ENCODE results near the gene USP6. TPM values are rescaled to one million over a fixed set of nuclear protein-coding genes. Genes with fewer than 3 reads are reported as not detected.
"Not testable (repeated sequence)": the region's sequence is repeated elsewhere in the genome, so short reads cannot be mapped to it uniquely, and the experiment has no call there.

Gene USP6
- total RNA-seq, 2 donors from 2014 or later: 0.18 TPM; not detected in 1

DNA sequence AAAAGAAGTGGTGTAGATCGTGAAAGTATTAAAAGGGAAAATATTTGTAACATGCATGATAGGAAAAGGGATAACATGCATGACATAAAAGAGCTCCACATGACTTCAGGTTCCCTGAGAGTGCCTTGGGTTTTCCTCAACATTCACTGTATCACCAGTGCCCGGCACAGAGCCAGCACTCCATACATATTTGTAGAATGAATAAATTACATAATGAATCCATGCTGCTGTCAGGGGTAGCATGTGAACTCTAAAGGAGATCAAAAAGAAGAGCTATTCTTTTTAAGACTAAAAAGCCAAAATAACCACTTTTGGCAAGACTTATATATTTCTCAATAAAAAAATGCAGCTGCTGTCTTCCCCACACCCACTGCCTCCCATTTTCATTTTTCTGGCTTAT, 78.5 kb downstream of the USP6 start:
- no peak overlapping the region for H3K27ac Mint-ChIP-seq
- no peak for DNase-seq (ENCODE audit: low spot score in 2 of 2)
- no peak for ATAC-seq

DNA sequence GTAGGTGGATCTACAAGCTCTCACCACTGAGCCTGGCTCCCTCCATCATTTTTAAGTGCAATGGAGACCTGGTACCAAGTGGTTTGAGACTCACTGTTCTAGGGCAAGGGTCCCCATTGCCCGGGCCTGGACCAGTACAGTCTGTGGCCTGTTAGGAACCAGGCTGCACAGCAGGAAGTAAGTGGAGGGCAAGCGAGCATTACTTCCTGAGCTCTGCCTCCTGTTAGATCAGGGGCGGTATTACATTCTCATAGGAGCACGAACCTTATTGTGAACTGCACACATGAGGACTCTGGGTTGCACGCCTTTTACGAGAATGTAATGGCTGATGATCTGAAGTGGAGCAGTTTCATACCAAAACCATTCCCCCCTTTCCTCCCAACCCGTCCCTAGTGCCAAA, 82.6 kb downstream of the USP6 start:
- DNase-seq (ENCODE audit: low spot score in 2 of 2) (no peak), ATAC-seq (no peak)
- Mint-ChIP-seq H3K9me3 (no peaks in the 10 kb centered on the region), H3K36me3 (no peaks in the 10 kb centered on the region), H3K27ac (no peak overlapping the region)

More for the DNA sequence above, 78.5 kb downstream of the USP6 start:
- Mint-ChIP-seq H3K9me3 (peaks cover 8 to 19% of the 10 kb centered on the region in 2 donors), H3K36me3 (peaks cover 28 to 33% of the 10 kb centered on the region in 2 donors)

DNA sequence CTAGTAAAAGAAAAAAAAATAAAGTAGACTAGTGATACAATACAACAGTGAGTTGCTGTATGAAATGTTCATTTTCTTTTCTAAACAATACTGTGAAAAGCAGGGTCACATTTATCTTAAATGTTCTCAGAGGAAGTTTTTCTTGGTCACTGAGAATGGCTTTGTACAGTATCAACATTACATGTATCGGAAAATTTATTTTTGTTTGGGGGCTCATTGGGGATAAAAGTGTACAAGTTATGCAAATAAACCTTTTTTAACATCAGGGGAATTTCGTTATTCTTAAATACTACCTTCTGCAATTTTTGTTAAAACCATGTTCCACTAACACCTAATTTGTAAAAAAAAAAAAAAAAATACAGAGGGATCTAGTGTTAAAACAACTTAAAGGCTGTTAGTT, 84.5 kb downstream of the USP6 start:
- ATAC-seq: no peak
- DNase-seq (ENCODE audit: low spot score in 2 of 2): no peak
- Mint-ChIP-seq H3K27ac (no peak overlapping the region), H3K9me3 (peaks cover 4 to 7% of the 10 kb centered on the region in 2 donors), H3K36me3 (peaks cover 6 to 7% of the 10 kb centered on the region in 2 donors)

DNA sequence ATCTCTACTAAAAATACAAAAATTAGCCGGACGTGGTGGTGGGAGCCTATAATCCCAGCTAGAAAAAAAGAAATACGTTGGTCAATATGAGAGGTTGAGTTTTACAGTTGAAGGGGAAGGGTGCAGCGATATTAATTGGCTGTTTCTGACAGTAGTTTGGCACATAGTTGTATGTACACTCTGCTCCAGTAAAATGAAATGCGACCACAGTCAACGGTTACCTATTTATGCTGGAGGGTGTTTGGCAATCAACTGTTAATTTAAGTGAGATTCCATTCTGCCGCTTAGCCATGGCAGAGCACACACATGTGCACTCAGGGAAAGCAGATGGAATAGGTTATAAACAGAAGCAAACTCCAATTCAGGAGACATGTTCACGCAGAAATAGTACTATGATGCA, 85.2 kb downstream of the USP6 start:
- Mint-ChIP-seq H3K9me3 (peaks cover 4 to 7% of the 10 kb centered on the region in 2 donors), H3K27ac (no peak overlapping the region), H3K36me3 (peaks cover 6 to 7% of the 10 kb centered on the region in 2 donors)
- ATAC-seq (no peak), DNase-seq (ENCODE audit: low spot score in 2 of 2) (no peak)

DNA sequence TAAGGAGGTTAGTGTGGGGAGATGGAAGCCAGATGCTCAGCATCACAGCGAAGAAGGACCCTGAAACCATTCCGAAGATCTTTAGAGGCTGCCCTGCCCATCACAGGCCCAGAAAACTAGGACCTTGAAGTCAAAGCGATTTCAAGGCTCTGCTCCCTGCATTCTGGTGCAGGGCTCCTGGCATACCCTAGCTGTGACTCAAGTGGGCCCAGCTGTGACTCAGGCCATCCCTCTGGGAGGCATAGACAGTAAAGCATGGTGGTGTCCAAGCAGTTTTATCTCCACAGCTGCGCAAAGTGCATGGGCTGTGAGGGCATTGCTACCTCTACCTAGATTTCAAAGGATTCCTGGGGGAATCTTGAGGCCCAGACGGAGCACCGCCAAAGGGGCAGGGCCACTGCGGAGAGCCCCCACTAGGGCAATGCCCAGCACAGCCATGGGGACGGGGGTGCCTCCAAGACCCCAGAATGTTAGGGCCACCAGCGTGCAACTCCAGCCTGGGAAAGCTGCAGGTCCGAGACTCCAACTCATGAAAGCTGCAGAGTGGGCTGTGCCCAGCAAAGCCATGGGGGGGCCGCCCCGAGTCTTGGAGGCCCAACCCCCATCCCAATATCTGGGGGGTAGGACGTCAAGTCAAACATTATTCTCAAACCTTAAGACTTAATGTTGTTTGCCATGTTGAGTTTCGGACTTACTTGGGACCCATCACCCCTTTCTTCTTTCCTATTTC, 87.5 kb downstream of the USP6 start:
- ATAC-seq: no peak
- Mint-ChIP-seq H3K9me3 (peaks cover 4 to 7% of the 10 kb centered on the region in 2 donors), H3K36me3 (peaks cover 6 to 7% of the 10 kb centered on the region in 2 donors), H3K27ac (no peak overlapping the region)
- DNase-seq (ENCODE audit: low spot score in 2 of 2): no peak

DNA sequence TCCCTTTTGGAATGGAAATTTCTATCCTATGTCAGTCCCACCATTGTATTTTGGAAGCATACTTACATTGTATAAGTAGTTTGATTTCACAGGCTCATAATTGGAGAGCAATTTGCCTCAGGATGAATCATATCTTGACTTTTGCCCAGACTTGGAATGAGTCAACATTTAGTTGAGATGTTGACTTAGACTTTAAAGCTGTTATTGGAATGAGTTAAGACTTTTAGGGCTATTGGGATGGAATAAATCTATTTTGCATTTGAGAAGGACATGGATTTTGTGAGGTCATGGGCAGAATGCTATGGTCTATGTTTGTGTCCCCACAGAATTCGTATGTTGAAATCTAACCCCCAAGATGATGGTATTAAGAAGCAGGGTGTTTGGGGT, 88.1 kb downstream of the USP6 start:
- DNase-seq (ENCODE audit: low spot score in 2 of 2) (no peak), ATAC-seq (peak; percentile 68 to 82)
- Mint-ChIP-seq H3K36me3 (peaks cover 6 to 7% of the 10 kb centered on the region in 2 donors), H3K9me3 (peaks cover 4 to 7% of the 10 kb centered on the region in 2 donors), H3K27ac (peak overlapping the region in 1 of 2 donors; percentile 45)

DNA sequence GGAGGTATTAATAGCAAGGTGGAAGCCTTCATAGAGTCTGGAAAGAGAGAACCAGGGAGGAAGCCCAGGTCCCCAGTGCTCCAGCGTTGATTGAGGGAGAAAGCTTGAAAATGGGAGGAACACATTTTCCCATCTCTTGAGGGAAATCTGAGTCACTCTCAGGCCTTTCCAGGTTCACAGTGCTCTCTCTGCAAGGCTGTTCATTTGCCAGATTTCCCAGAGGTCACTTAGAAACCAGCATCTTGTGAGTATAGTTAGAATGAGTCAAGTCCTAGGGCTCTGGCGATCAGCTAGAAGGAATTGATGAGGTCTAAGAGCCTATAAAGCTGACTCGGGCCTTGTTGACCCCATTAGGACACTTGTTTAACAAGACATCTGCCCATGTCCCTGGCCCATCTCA, 93.6 kb downstream of the USP6 start:
- DNase-seq (ENCODE audit: low spot score in 2 of 2): no peak

DNA sequence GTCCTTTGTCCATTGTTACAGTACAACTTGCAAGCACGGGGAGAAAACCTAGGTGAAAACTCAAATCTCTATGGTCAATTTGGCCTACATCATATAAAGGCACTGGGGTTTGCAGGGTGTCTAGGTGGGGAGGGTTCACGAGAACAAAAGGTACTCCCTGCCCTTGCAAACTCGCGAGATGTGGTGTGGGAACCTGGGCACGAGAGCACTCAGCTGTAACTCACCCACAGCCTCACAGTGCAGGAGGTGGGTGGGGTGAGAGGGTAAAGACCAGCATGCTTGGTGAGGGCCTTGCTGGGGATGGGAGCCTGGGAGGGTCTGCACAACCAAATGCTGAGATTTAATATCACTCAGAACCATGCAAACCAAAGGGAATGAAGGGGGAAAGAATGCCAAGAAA, 94.3 kb downstream of the USP6 start:
- H3K9me3 Mint-ChIP-seq: no peaks in the 10 kb centered on the region

More for the DNA sequence above, 93.6 kb downstream of the USP6 start:
- H3K36me3 Mint-ChIP-seq: peaks cover under 1% of the 10 kb centered on the region in 2 donors
- ATAC-seq: no peak
- H3K9me3 Mint-ChIP-seq: no peaks in the 10 kb centered on the region
- no peak overlapping the region for H3K27ac Mint-ChIP-seq

DNA sequence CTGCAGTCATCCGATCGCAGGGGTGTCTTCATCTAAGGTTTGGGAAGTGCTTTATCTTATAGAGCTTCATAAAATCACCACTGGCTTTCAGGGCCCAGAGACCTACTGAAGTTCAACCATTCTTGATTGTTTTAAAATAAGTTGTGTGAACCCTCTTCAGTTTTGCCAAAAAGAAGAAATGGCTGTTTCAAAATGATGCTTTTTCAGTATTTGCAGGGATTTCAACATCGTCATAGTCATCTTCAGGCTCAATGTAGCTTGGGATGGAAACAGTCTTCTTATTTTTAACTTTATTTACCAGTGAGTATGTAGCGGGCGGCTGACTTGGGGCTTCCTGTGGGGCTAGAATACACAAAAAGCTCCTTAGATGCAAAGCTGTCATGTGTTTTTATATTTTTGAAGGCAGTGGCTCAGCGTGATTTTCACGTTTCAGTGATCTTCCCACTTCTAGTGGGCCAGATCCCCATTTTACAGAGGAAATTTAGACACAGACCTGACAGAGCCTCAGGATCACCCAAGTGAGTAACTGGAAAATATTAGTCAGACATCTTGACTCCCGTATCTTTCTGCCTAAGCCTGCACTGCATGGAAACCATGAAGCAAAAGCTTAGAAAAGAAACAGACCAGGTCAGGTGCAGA, 94.9 kb downstream of the USP6 start:
- Mint-ChIP-seq H3K27ac (peak overlapping the region; percentile 22 to 38), H3K36me3 (no peaks in the 10 kb centered on the region), H3K9me3 (no peaks in the 10 kb centered on the region)
- DNase-seq (ENCODE audit: low spot score in 2 of 2) (no peak), ATAC-seq (no peak)

More for the DNA sequence above, 94.3 kb downstream of the USP6 start:
- Mint-ChIP-seq H3K36me3 (no peaks in the 10 kb centered on the region), H3K27ac (no peak overlapping the region)
- no peak for ATAC-seq
- DNase-seq (ENCODE audit: low spot score in 2 of 2): no peak

DNA sequence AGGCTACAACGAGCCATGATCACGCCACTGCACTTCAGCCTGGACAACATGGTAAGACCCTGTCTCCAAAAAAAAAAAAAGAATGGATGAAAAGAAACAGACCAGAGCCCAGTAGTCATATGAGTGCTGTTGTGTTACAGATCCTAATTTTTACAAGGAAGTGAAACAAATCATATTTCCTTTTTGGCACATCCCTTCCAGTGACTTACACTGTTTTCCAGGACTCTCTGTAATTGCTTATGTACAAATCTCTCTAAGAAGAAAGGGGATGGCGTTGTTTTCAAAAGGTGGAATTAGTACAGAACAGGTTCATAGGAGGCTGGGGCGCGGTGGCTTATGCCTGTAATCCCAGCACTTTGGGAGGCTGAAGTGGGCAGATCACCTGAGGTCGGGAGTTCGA, 95.6 kb downstream of the USP6 start:
- H3K9me3 Mint-ChIP-seq: no peaks in the 10 kb centered on the region
- DNase-seq (ENCODE audit: low spot score in 2 of 2) (no peak), ATAC-seq (no peak)
- H3K36me3 Mint-ChIP-seq: no peaks in the 10 kb centered on the region
- peak overlapping the region in 1 of 2 donors; percentile 22 for H3K27ac Mint-ChIP-seq

DNA sequence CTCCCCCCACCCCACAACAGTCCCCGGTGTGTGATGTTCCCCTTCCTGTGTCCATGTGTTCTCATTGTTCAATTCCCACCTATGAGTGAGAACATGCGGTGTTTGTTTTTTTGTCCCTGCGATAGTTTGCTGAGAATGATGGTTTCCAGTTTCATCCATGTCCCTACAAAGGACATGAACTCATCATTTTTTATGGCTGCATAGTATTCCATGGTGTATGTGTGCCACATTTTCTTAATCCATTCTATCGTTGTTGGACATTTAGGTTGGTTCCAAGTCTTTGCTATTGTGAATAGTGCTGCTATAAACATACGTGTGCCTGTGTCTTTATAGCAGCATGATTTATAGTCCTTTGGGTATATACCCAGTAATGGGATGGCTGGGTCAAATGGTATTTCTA, 101.7 kb downstream of the USP6 start:
- DNase-seq (ENCODE audit: low spot score in 2 of 2); ATAC-seq; H3K27ac Mint-ChIP-seq; H3K36me3 Mint-ChIP-seq; H3K9me3 Mint-ChIP-seq: not testable (repeated sequence)

DNA sequence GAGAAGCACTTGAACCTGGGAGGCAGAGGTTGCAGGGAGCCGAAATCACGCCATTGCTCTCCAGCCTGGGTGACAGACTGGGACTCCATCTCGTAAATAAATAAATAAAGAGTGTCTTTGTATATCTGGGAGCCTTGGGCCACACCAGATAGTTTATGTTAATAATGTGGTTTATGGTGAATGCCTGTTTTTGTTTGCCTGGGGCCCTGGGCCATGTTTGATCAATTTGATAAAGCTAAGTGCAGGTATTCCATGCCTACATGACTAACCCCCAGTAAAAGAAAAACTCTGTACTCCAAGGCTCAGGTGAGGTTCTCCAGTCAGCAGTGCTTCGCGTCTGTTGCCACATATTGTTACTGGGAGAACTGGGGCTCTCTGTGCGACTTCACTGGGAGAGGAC, 103.7 kb downstream of the USP6 start:
- no peaks in the 10 kb centered on the region for H3K36me3 Mint-ChIP-seq
- no peak for DNase-seq (ENCODE audit: low spot score in 2 of 2)
- ATAC-seq: no peak
- no peak overlapping the region for H3K27ac Mint-ChIP-seq
- H3K9me3 Mint-ChIP-seq: no peaks in the 10 kb centered on the region

DNA sequence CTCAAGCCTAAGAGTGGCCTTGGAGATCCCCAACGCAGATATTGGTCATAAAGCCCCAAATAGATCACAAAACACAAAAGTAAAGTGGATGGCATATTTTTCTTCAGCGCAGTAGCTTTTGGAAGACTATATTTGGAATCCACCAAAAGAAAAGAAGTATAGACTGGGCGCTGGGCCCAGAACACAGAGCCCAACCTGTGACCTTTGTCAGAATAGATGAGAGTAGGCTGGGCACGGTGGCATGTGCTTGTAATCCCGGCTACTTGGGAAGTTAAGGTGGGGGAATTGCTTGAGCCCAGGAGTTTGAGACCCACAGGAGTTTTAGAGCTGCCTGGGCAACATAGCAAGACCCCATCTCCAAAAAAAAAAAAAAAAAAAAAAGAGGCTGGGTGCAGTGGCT, 104.2 kb downstream of the USP6 start:
- no peaks in the 10 kb centered on the region for H3K9me3 Mint-ChIP-seq
- H3K36me3 Mint-ChIP-seq: no peaks in the 10 kb centered on the region
- no peak overlapping the region for H3K27ac Mint-ChIP-seq
- DNase-seq (ENCODE audit: low spot score in 2 of 2) (no peak), ATAC-seq (no peak)

DNA sequence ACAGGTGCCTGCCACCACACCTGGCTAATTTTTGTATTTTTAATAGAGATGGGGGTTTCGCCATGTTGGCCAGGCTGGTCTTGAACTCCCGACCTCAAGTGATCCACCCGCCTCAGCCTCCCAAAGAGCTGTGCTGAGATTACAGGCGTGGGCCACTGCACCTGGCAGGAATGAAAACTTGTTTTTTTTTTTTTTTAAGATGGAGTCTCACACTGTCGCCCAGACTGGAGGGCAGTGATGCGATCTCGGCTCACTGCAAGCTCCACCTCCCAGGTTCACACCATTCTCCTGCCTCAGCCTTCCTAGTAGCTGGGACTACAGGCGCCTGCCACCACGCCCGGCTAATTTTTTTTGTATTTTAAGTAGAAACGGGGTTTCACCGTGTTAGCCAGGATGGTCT, 106.1 kb downstream of the USP6 start:
- ATAC-seq; DNase-seq (ENCODE audit: low spot score in 2 of 2); H3K36me3 Mint-ChIP-seq; H3K27ac Mint-ChIP-seq; H3K9me3 Mint-ChIP-seq: not testable (repeated sequence)

Other genes with a start within 250 kb of the USP6 start
- gene C17orf107, start 216.5 kb upstream of the USP6 start, total RNA-seq: 1 to 10 TPM in 1 of 2 donors, under 1 TPM in 1; 0.59 to 2.9 TPM
- under 1 TPM in 1 of 2 donors, not detected in 1; 0.27 TPM for gene CHRNE, start 212.9 kb upstream of the USP6 start, total RNA-seq
- not detected for gene GP1BA, start 183.8 kb upstream of the USP6 start, total RNA-seq
- gene SLC25A11, start 176.0 kb upstream of the USP6 start, total RNA-seq: 10 to 100 TPM; 69.4 to 89.1 TPM
- 100 to 1,000 TPM; 188 to 241 TPM for gene RNF167, start 175.8 kb upstream of the USP6 start, total RNA-seq
- gene PFN1, start 167.5 kb upstream of the USP6 start, total RNA-seq: 1,000 to 10,000 TPM; 1,929 to 1,966 TPM
- 10 to 100 TPM; 32.1 to 47.9 TPM for gene ENO3, start 164.9 kb upstream of the USP6 start, total RNA-seq
- gene SPAG7, start 148.2 kb upstream of the USP6 start, total RNA-seq: 10 to 100 TPM; 70.3 to 94.6 TPM
- gene CAMTA2, start 128.4 kb upstream of the USP6 start, total RNA-seq: 10 to 100 TPM; 66.2 to 82.3 TPM
- gene INCA1, start 118.5 kb upstream of the USP6 start, total RNA-seq: 1 to 10 TPM in 1 of 2 donors, under 1 TPM in 1; 0.53 to 2.6 TPM
- 10 to 100 TPM; 37.9 to 42.4 TPM for gene KIF1C, start 118.1 kb upstream of the USP6 start, total RNA-seq
- under 1 TPM; 0.20 to 0.23 TPM for gene SLC52A1, start 80.6 kb upstream of the USP6 start, total RNA-seq
- gene ZFP3, start 37.6 kb upstream of the USP6 start, total RNA-seq: 1 to 10 TPM in 1 of 2 donors, under 1 TPM in 1; 0.73 to 1.7 TPM
- 10 to 100 TPM; 15.5 to 19.2 TPM for gene ZNF232, start 4.2 kb upstream of the USP6 start, total RNA-seq
- 1 to 10 TPM; 3.3 to 8.2 TPM for gene ZNF594, start 75.8 kb downstream of the USP6 start, total RNA-seq
- under 1 TPM in 1 of 2 donors, not detected in 1; 0.14 TPM for gene SCIMP, start 118.8 kb downstream of the USP6 start, total RNA-seq
- gene RABEP1, start 166.3 kb downstream of the USP6 start, total RNA-seq: 10 to 100 TPM; 49.7 to 52.1 TPM